Loucy (cell line): ENCODE results near the gene IFI30.

Source experiments
- EZH2phosphoT487 ChIP-seq: fragments of 200-600 bp; IDR thresholded peaks from 2 replicates; pipeline ENCODE4 v1.6.1; 2018; ENCODE audit warnings: antibody characterized with exemption, mild to moderate bottlenecking, moderate library complexity, borderline replicate concordance
- TF ChIP-seq, protein P1 (sequence below): fragments of 200-600 bp; sonication (generic); conservative IDR thresholded peaks from 2 replicates; pipeline ENCODE4 v1.5.1; 2014; ENCODE audit warnings: mild to moderate bottlenecking, antibody characterized with exemption, low read length

DNA sequence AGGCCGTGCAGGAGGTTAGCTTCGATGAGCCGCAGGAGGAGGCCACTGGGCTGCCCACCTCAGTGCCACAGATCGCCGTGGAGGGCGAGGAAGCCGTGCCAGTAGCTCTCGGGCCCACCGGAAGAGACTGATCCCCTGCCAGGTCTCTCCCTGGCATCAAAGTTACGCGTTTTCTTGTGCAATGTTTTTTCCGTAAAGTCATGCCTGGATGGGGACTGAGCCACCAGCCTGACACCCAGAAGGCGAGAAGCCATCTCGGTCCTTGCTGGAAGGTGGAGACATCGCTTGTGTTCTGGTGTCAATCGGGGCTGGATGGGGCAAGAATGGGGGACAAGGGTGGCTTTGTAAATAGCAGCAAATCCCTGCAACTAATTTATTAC lies 24.0 kb upstream of the IFI30 start:
- TF ChIP-seq, protein P1, sequence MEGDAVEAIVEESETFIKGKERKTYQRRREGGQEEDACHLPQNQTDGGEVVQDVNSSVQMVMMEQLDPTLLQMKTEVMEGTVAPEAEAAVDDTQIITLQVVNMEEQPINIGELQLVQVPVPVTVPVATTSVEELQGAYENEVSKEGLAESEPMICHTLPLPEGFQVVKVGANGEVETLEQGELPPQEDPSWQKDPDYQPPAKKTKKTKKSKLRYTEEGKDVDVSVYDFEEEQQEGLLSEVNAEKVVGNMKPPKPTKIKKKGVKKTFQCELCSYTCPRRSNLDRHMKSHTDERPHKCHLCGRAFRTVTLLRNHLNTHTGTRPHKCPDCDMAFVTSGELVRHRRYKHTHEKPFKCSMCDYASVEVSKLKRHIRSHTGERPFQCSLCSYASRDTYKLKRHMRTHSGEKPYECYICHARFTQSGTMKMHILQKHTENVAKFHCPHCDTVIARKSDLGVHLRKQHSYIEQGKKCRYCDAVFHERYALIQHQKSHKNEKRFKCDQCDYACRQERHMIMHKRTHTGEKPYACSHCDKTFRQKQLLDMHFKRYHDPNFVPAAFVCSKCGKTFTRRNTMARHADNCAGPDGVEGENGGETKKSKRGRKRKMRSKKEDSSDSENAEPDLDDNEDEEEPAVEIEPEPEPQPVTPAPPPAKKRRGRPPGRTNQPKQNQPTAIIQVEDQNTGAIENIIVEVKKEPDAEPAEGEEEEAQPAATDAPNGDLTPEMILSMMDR: no peak
- TF ChIP-seq EZH2phosphoT487: no peak
